ENCODE results near the gene VRTN. TPM values are rescaled to one million over a fixed set of nuclear protein-coding genes. Genes with fewer than 3 reads are reported as not detected.

VRTN gene
- total and polyA plus RNA-seq, 2 of the 13 experiments (the other 11 are each of a cell fraction or from before 2014, with no cell fraction given), result not detected

GRCh38 chr14:74333909-74334308 lies 14.4 kb upstream of the VRTN start (continued):
- TF ChIP-seq ZNF513 (CRISPR knock-in tag; conservative IDR thresholded peaks at IDR 0.05) (no peak), EED (CRISPR knock-in tag; IDR thresholded peaks at IDR 0.05) (no peak), E2F5 (CRISPR knock-in tag; conservative IDR thresholded peaks at IDR 0.05) (no peak), ZNF34 (CRISPR knock-in tag; IDR thresholded peaks at IDR 0.05; ENCODE audit: borderline replicate concordance) (no peak), SIX1 (CRISPR knock-in tag; IDR thresholded peaks at IDR 0.05; ENCODE audit: borderline replicate concordance) (no peak), GPN1 (CRISPR knock-in tag; IDR thresholded peaks at IDR 0.05; ENCODE audit: borderline replicate concordance) (no peak)
- TF ChIP-seq, protein P1, sequence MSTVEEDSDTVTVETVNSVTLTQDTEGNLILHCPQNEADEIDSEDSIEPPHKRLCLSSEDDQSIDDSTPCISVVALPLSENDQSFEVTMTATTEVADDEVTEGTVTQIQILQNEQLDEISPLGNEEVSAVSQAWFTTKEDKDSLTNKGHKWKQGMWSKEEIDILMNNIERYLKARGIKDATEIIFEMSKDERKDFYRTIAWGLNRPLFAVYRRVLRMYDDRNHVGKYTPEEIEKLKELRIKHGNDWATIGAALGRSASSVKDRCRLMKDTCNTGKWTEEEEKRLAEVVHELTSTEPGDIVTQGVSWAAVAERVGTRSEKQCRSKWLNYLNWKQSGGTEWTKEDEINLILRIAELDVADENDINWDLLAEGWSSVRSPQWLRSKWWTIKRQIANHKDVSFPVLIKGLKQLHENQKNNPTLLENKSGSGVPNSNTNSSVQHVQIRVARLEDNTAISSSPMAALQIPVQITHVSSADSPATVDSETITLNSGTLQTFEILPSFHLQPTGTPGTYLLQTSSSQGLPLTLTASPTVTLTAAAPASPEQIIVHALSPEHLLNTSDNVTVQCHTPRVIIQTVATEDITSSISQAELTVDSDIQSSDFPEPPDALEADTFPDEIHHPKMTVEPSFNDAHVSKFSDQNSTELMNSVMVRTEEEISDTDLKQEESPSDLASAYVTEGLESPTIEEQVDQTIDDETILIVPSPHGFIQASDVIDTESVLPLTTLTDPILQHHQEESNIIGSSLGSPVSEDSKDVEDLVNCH (CRISPR knock-in tag; IDR thresholded peaks at IDR 0.05), result no peak

- Histone ChIP-seq H3K27me3 (ENCODE audit: control insufficient read depth in 1 of 2, insufficient read depth in 2 of 2, low read length in 2 of 2) (peaks cover 2 to 7% of the 10 kb centered on the region in 2 experiments; a peak in 2 of 5 replicates), H3K4me2 (ENCODE audit: low read depth, low read length) (no peak overlapping the region), H3K4me3 (replicated peaks in 1 of 3; ENCODE audit: insufficient read depth in 1 of 3, low read depth in 2 of 3, low read length in 3 of 3) (no peak overlapping the region), H3K4me1 (ENCODE audit: insufficient read depth, low read length) (peaks cover 10% of the 10 kb centered on the region; the same call in 1 of the 2 replicates), H3K9ac (ENCODE audit: insufficient read depth, low read depth, low read length) (no peak overlapping the region), H3K9me3 (ENCODE audit: low read length) (no peaks in the 10 kb centered on the region), H2AFZ (ENCODE audit: low read length) (no peak overlapping the region), H3K36me3 (replicated peaks in 1 of 2; ENCODE audit: control insufficient read depth in 1 of 2, insufficient read depth in 2 of 2, low read length in 2 of 2) (no peaks in the 10 kb centered on the region), H3K79me2 (ENCODE audit: insufficient read depth, low read length) (no peaks in the 10 kb centered on the region), H4K20me1 (ENCODE audit: insufficient read depth, low read length) (no peaks in the 10 kb centered on the region), H3K27ac (ENCODE audit: extremely low read length, insufficient read depth, low read length) (no peak overlapping the region)
- intact Hi-C loops (cut with micrococcal nuclease; ENCODE audit: unreplicated experiment) (no loop called here), in situ Hi-C loops (cut with HindIII; ENCODE audit: extremely low pct_ligation_motif_present, low pct_unique_long_range_greater_than_20kb) (no loop called here)
- no peak for DNase-seq (ENCODE audit: low spot score)
- no TSS peak for BruUV-seq (replicated peaks)
- WGBS (ENCODE audit: low lambda C conversion rate), result 5% methylated on average over 2 of the region's 2 CpGs
- ChIA-PET CTCF (ENCODE audit: low intra/inter-chr PET ratio, low total read pairs) (no interaction called here), POLR2A (no interaction called here)
- no peak for FAIRE-seq
- peak; percentile 76 for ATAC-seq
- TF ChIP-seq ZNF12 (CRISPR knock-in tag; IDR thresholded peaks at IDR 0.05) (no peak), MED8 (CRISPR knock-in tag; IDR thresholded peaks at IDR 0.05; ENCODE audit: insufficient replicate concordance) (no peak), ZNF329 (CRISPR knock-in tag; IDR thresholded peaks at IDR 0.05; ENCODE audit: low read depth) (no peak), NR2C2 (CRISPR knock-in tag; IDR thresholded peaks at IDR 0.05; ENCODE audit: borderline replicate concordance) (no peak), ZBTB38 (CRISPR knock-in tag; IDR thresholded peaks at IDR 0.05) (no peak)
- TF ChIP-seq, protein P2, sequence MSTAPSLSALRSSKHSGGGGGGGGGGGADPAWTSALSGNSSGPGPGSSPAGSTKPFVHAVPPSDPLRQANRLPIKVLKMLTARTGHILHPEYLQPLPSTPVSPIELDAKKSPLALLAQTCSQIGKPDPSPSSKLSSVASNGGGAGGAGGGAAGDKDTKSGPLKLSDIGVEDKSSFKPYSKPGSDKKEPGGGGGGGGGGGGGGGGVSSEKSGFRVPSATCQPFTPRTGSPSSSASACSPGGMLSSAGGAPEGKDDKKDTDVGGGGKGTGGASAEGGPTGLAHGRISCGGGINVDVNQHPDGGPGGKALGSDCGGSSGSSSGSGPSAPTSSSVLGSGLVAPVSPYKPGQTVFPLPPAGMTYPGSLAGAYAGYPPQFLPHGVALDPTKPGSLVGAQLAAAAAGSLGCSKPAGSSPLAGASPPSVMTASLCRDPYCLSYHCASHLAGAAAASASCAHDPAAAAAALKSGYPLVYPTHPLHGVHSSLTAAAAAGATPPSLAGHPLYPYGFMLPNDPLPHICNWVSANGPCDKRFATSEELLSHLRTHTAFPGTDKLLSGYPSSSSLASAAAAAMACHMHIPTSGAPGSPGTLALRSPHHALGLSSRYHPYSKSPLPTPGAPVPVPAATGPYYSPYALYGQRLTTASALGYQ (CRISPR knock-in tag; IDR thresholded peaks at IDR 0.05), result no peak
- TF ChIP-seq, protein P3, sequence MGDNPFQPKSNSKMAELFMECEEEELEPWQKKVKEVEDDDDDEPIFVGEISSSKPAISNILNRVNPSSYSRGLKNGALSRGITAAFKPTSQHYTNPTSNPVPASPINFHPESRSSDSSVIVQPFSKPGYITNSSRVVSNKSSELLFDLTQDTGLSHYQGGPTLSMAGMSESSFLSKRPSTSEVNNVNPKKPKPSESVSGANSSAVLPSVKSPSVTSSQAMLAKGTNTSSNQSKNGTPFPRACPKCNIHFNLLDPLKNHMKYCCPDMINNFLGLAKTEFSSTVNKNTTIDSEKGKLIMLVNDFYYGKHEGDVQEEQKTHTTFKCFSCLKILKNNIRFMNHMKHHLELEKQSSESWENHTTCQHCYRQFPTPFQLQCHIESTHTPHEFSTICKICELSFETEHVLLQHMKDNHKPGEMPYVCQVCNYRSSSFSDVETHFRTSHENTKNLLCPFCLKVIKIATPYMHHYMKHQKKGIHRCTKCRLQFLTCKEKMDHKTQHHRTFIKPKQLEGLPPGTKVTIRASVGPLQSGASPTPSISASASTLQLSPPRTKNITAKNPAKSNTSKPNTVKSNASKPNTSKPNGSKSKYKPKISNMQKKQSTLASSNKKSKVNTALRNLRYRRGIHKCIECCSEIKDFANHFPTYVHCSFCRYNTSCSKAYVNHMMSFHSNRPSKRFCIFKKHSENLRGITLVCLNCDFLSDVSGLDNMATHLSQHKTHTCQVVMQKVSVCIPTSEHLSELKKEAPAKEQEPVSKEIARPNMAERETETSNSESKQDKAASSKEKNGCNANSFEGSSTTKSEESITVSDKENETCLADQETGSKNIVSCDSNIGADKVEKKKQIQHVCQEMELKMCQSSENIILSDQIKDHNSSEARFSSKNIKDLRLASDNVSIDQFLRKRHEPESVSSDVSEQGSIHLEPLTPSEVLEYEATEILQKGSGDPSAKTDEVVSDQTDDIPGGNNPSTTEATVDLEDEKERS (CRISPR knock-in tag; IDR thresholded peaks at IDR 0.05), result no peak
These were observed 1.9 kb upstream of the VRTN start for GRCh38 chr14:74346341-74346740.

Data from HepG2 (cell line).